H1 (cell line): ENCODE data around the gene TNNT1. TPM values are rescaled to one million over a fixed set of nuclear protein-coding genes. Genes with fewer than 3 reads are reported as not detected.
A peak's percentile ranks its signal among the peaks of the same experiment; 100 is the strongest.

Experiments
- BRCA1 ChIP-seq: IDR thresholded peaks from 2 replicates; pipeline ENCODE4 v1.6.1; 2012; ENCODE audit warnings: low read depth, low read length, improper control_type of control experiment
- CBX5 ChIP-seq: fragments of 300-800, 300-1000 bp; sonication (generic); IDR thresholded peaks from 2 replicates; pipeline ENCODE4 v1.7.1; 2016; ENCODE audit warnings: antibody characterized with exemption, low read length, low read depth
- CEBPB ChIP-seq: IDR thresholded peaks from 2 replicates; pipeline ENCODE4 v1.6.1; 2012; ENCODE audit warnings: low read depth, low read length
- CHD1 ChIP-seq: IDR thresholded peaks from 2 replicates; pipeline ENCODE4 v1.6.1; 2012; ENCODE audit warnings: low read depth, low read length, improper control_type of control experiment
- E2F6 ChIP-seq: IDR thresholded peaks from 2 replicates; pipeline ENCODE4 v1.6.1; 2012; ENCODE audit warnings: inconsistent platforms
- EGR1 ChIP-seq: IDR thresholded peaks from 2 replicates; pipeline ENCODE4 v1.6.1; 2011; ENCODE audit warnings: low read depth, low read length, borderline replicate concordance
- GABPA ChIP-seq: IDR thresholded peaks from 2 replicates; pipeline ENCODE4 v1.6.1; 2011; ENCODE audit warnings: mild to moderate bottlenecking, low read length, moderate library complexity, borderline replicate concordance; ENCODE audit not compliant: insufficient read depth
- POLR2AphosphoS5 ChIP-seq: IDR thresholded peaks from 2 replicates; pipeline ENCODE4 v1.6.1; 2011; ENCODE audit warnings: low read depth, low read length
- RNF2 ChIP-seq: fragments of 200-900, 300-1000 bp; sonication (generic); IDR thresholded peaks from 2 replicates; pipeline ENCODE4 v1.7.1; 2016; ENCODE audit warnings: borderline replicate concordance, low read depth, mild to moderate bottlenecking, antibody characterized with exemption, low read length; ENCODE audit not compliant: poor library complexity, severe bottlenecking; ENCODE audit errors: missing control alignments
- RXRA ChIP-seq: IDR thresholded peaks from 2 replicates; pipeline ENCODE4 v1.6.1; 2011; ENCODE audit warnings: low read depth, mild to moderate bottlenecking, low read length, moderate library complexity; ENCODE audit not compliant: insufficient read depth
- SAP30 ChIP-seq: fragments of 300-600 bp; sonication (generic); IDR thresholded peaks from 2 replicates; pipeline ENCODE4 v1.7.1; 2012; ENCODE audit warnings: low read length, moderate library complexity, mild to moderate bottlenecking, inconsistent platforms; ENCODE audit not compliant: insufficient read depth, insufficient replicate concordance
- SP1 ChIP-seq: IDR thresholded peaks from 2 replicates; pipeline ENCODE4 v1.6.1; 2011; ENCODE audit warnings: low read depth, low read length
- SP4 ChIP-seq: IDR thresholded peaks from 2 replicates; pipeline ENCODE4 v1.6.1; 2012; ENCODE audit warnings: low read length, inconsistent platforms
- SRF ChIP-seq: IDR thresholded peaks from 2 replicates; pipeline ENCODE4 v1.6.1; 2011; ENCODE audit warnings: mild to moderate bottlenecking, low read depth, low read length, moderate library complexity
- SUZ12 ChIP-seq: fragments of 200-600 bp; sonication (generic); IDR thresholded peaks from 2 replicates; pipeline ENCODE4 v1.6.1; 2012; ENCODE audit warnings: mild to moderate bottlenecking, inconsistent platforms, low read length, moderate library complexity, mixed read lengths
- TAF7 ChIP-seq: optimal IDR thresholded peaks from 2 replicates; pipeline ENCODE3; 2011; ENCODE audit warnings: low read depth, mild to moderate bottlenecking, inconsistent platforms, low read length, moderate library complexity, borderline replicate concordance
- TCF12 ChIP-seq: IDR thresholded peaks from 2 replicates; pipeline ENCODE4 v1.6.1; 2011; ENCODE audit warnings: low read depth, mild to moderate bottlenecking, low read length
- TEAD4 ChIP-seq: IDR thresholded peaks from 2 replicates; pipeline ENCODE4 v1.6.1; 2012; ENCODE audit warnings: low read depth, low read length, inconsistent platforms, mixed read lengths
- YY1 ChIP-seq: IDR thresholded peaks from 2 replicates; pipeline ENCODE4 v1.6.1; 2011; ENCODE audit warnings: low read depth, mild to moderate bottlenecking, low read length
- polyA plus RNA-seq, 7 experiments: library from polyadenylated mRNA; depleted of rRNA in 3 of 7; stranded (reverse) in 5 of 7; unstranded in 2 of 7; fragments of >200 nt in 5 of 7; fragments of 200-250 nt in 2 of 7; gene quantifications; 1 replicate in 5 of 7; 2 replicates in 1 of 7; 4 replicates in 1 of 7; pipeline versions ENCODE4 v1.2.1 to v1.2.3, GENCODE V29; 2011 to 2013; ENCODE audit warnings: missing spikeins in 2 of 7, mixed read lengths in 2 of 7
- total RNA-seq: library from RNA; stranded (reverse); fragmentation: NEBNext Ultra II Directional; extraction: Animal tissue kit (Norgen Biotek cat#: 25700); gene quantifications from 2 replicates; pipeline ENCODE4 v1.2.1, GENCODE V29; 2021
- TF ChIP-seq, protein P1 (sequence below): IDR thresholded peaks from 2 replicates; pipeline ENCODE4 v1.6.1; 2012; ENCODE audit warnings: inconsistent platforms
- TF ChIP-seq, protein P2 (sequence below): IDR thresholded peaks from 2 replicates; pipeline ENCODE4 v1.6.1; 2012; ENCODE audit warnings: low read length, inconsistent platforms

The TNNT1 gene
- total and polyA plus RNA-seq, 2 of the 8 experiments (the other 6 are each of a cell fraction or from before 2014, with no cell fraction given): 69.6 to 107 TPM

DNA sequence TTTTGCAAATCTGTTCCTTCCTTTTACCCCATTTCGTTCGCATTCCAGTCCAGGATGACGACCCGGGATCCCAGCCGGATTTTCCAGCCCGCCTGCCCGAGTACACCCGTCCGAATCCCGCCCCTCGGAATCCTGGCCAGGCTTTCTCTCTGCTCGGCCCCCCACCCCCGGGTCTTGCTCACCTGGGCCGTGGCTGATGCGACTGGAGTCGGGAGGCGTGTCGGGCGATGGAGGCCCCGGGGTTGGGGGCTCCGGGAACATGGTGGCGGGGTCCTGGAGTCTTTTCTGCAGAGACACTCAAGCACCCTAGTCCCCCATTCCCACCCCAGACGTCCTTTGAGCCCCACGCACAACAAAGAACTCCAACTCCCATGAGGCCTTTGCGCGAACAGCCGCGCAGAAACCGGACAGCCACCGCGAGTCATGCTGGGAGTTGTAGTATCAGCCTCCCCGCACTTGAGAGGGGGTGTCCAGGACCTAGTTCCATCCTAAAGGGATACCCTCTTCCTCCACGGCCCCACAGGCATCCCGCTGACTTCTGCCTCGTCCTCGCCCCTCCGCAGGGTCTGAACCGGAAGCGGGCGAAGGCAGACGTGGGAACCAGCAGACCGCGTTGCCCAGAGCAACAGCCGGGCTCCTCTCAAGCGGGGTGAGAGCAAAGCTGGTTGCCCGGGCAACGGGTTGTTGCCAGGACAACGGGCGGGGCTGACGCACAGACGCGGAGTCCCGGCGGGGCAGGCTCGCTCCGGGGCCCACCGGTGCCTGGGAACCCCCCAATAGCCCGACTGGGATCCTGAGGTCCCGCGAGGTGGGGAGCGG lies 30.0 kb upstream of the TNNT1 start (continued):
- TF ChIP-seq SP1 (peak; percentile 100), SP4 (peak; percentile 86), RXRA (no peak), SRF (0 out of 2 replicates have a peak, but pooled peaks have one; percentile 10), TCF12 (0 out of 2 replicates have a peak, but pooled peaks have one; percentile 20), CBX5 (no peak), CHD1 (no peak), SUZ12 (no peak), POLR2AphosphoS5 (no peak), GABPA (peak; percentile 69; the same call in 1 of the 2 replicates), BRCA1 (no peak), CEBPB (no peak), SAP30 (peak; percentile 54), YY1 (peak; percentile 82), TAF7 (peak; percentile 74), TEAD4 (peak; percentile 88), EGR1 (peak; percentile 95), RNF2 (no peak), E2F6 (peak; percentile 28; the same call in 1 of the 2 replicates)
- TF ChIP-seq, protein P1, sequence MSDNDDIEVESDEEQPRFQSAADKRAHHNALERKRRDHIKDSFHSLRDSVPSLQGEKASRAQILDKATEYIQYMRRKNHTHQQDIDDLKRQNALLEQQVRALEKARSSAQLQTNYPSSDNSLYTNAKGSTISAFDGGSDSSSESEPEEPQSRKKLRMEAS: no peak; the same call in 1 of the 2 replicates
- TF ChIP-seq, protein P2, sequence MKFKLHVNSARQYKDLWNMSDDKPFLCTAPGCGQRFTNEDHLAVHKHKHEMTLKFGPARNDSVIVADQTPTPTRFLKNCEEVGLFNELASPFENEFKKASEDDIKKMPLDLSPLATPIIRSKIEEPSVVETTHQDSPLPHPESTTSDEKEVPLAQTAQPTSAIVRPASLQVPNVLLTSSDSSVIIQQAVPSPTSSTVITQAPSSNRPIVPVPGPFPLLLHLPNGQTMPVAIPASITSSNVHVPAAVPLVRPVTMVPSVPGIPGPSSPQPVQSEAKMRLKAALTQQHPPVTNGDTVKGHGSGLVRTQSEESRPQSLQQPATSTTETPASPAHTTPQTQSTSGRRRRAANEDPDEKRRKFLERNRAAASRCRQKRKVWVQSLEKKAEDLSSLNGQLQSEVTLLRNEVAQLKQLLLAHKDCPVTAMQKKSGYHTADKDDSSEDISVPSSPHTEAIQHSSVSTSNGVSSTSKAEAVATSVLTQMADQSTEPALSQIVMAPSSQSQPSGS: peak; percentile 92
